Lung (tissue), 12 donors: ENCODE results near the gene ACTL8. TPM values are rescaled to one million over a fixed set of nuclear protein-coding genes. Genes with fewer than 3 reads are reported as not detected.

ENCODE experiments used
- ATAC-seq: fragments of 200-7000 bp; cut with Tn5 transposase; one replicate; pipeline ENCODE4 v1.9.1; 2020; ENCODE audit warnings: moderate number of reproducible peaks; ENCODE audit not compliant: insufficient read depth, low FRiP score
- DNase-seq, 3 donors: peaks; one replicate each; pipeline ENCODE4 v3.0.0-alpha.2; 2013 to 2017
- H3K27ac ChIP-seq, 2 donors: one replicate each; pipeline ENCODE4 v1.5.1; 2013; ENCODE audit warnings: mild to moderate bottlenecking in 2 of 2, moderate library complexity in 2 of 2, control low read depth in 1 of 2, inconsistent platforms in 1 of 2, low read depth in 1 of 2, low read length in 1 of 2
- H3K27me3 ChIP-seq, 3 donors: one replicate each; pipeline ENCODE4 v1.5.1; 2013; ENCODE audit warnings: low read length in 2 of 3; ENCODE audit not compliant: control insufficient read depth in 3 of 3, insufficient read depth in 3 of 3
- H3K36me3 ChIP-seq, 4 donors: one replicate each; pipeline ENCODE4 v1.5.1; 2013; ENCODE audit warnings: low read length in 4 of 4, mild to moderate bottlenecking in 1 of 4, moderate library complexity in 1 of 4; ENCODE audit not compliant: control insufficient read depth in 4 of 4, insufficient read depth in 4 of 4
- H3K4me1 ChIP-seq, 5 donors: one replicate each; pipeline ENCODE4 v1.5.1; 2013; ENCODE audit warnings: low read length in 5 of 5, mild to moderate bottlenecking in 2 of 5, moderate library complexity in 1 of 5; ENCODE audit not compliant: control insufficient read depth in 5 of 5, insufficient read depth in 5 of 5
- H3K4me3 ChIP-seq: one replicate; pipeline ENCODE4 v1.5.1; 2013; ENCODE audit warnings: mild to moderate bottlenecking, control low read depth, moderate library complexity
- H3K9ac ChIP-seq, 2 donors: one replicate each; pipeline ENCODE4 v1.5.1; 2013; ENCODE audit warnings: low read length in 2 of 2, control low read depth in 1 of 2; ENCODE audit not compliant: insufficient read depth in 1 of 2
- H3K9me3 ChIP-seq, 4 donors: one replicate each; pipeline ENCODE4 v1.5.1; 2013; ENCODE audit warnings: low read length in 3 of 4, mild to moderate bottlenecking in 1 of 4, moderate library complexity in 1 of 4; ENCODE audit not compliant: control insufficient read depth in 4 of 4, insufficient read depth in 3 of 4
- WGBS, 2 donors: extraction: QIAGEN DNeasy Blood & Tissue Kit; methylation state at CpG; one replicate each; pipeline ENCODE4 v1.1.7; 2013; 5-methylcytosine and 5-hydroxymethylcytosine counted together
- polyA plus RNA-seq, 2 donors: library from polyadenylated mRNA; stranded (reverse); fragments of 200-250 nt; gene quantifications; one replicate each; pipeline ENCODE4 v1.2.1, GENCODE V29; 2013
- total RNA-seq, 2 donors: library from RNA; depleted of rRNA in 1 of 2; stranded (reverse); fragments of >200 nt in 1 of 2; gene quantifications; one replicate each; pipeline ENCODE4 v1.2.1, GENCODE V29; 2014 to 2021
- TF ChIP-seq, protein P1 (sequence below): IDR thresholded peaks from 2 replicates; pipeline ENCODE4 v1.5.1; 2012; ENCODE audit warnings: mild to moderate bottlenecking; ENCODE audit errors: control extremely low read depth, extremely low read depth
- donor health status: control.
- donor health status: control.
- donor health status: Bipolar disorder and iron deficiency.
- donor health status: healthy.
- donor health status: DM: yes; HTN: yes; CAD: no.

Gene ACTL8
- total and polyA plus RNA-seq, 4 donors: not detected

DNA sequence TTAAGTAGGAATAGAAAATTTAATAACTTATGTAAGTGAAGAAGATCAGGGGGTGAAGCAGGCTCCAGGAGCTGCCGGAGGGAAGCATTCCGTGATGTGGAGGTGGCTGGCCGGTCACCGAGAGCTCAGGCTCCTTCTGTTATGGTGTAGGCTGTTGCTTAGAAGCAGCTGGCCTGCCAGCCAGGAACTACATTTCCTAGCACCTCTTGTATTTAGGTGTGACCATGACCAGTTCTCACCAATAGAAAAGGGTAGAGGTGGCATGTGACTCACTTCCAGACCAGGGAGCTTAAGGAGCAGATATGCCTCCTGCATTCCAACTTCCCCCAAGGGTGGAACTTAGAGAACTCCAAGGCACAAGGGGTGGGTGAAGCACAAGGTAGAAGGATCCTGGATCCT, 120.7 kb downstream of the ACTL8 start:
- TF ChIP-seq, protein P1, sequence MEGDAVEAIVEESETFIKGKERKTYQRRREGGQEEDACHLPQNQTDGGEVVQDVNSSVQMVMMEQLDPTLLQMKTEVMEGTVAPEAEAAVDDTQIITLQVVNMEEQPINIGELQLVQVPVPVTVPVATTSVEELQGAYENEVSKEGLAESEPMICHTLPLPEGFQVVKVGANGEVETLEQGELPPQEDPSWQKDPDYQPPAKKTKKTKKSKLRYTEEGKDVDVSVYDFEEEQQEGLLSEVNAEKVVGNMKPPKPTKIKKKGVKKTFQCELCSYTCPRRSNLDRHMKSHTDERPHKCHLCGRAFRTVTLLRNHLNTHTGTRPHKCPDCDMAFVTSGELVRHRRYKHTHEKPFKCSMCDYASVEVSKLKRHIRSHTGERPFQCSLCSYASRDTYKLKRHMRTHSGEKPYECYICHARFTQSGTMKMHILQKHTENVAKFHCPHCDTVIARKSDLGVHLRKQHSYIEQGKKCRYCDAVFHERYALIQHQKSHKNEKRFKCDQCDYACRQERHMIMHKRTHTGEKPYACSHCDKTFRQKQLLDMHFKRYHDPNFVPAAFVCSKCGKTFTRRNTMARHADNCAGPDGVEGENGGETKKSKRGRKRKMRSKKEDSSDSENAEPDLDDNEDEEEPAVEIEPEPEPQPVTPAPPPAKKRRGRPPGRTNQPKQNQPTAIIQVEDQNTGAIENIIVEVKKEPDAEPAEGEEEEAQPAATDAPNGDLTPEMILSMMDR: no peak
- peaks cover 0 to 9% (median 0%) of the 10 kb centered on the region in 5 donors for H3K4me1 ChIP-seq
- peaks cover 0 to 4% (median 0%) of the 10 kb centered on the region in 4 donors for H3K9me3 ChIP-seq
- ATAC-seq (no peak), DNase-seq (no peak)
- no peak overlapping the region for H3K27ac ChIP-seq
- 87 to 95% methylated on average over 4 of the region's 4 CpGs for WGBS, 2 donors
- peaks cover 0 to 5% (median 0%) of the 10 kb centered on the region in 3 donors for H3K27me3 ChIP-seq
- H3K4me3 ChIP-seq: no peak overlapping the region
- H3K9ac ChIP-seq: no peak overlapping the region
- no peaks in the 10 kb centered on the region for H3K36me3 ChIP-seq

Other genes starting within 250 kb of the ACTL8 start
- 10 to 100 TPM; 15.0 to 43.4 TPM for gene ARHGEF10L, start 215.6 kb upstream of the ACTL8 start, total RNA-seq
- 10 to 100 TPM; 23.8 to 24.9 TPM for gene ARHGEF10L, start 215.6 kb upstream of the ACTL8 start, polyA plus RNA-seq